ENCODE data around the gene KLHL34.

KLHL34 gene

DNA sequence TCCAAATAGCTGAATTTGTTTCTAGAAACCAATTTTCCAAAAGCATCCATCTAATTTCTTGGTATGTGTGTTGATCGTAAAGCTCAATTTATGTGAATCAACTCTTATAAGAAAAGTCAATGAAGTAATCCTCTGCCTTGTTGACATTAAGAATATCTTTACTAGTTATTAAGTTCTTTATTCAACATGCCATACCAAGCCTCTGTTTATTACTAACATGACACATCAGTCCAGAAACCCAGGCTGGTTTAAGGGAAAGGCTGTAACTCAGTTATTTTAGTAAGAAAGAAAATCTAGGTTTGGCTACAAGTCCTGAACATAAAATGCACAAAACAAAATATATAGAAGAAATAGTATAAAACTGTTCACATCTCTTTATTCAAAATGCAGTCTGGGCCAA is 48.0 kb downstream of the KLHL34 start:
- ChIA-PET POLR2A (ENCODE audit: low non-redundant PET) (no interaction called here), CTCF (no interaction called here)
- no peak for DNase-seq (ENCODE audit: low spot score)
- TF ChIP-seq CTCF (conservative IDR thresholded peaks at IDR 0.05; ENCODE audit: low read depth) = no peak
- H3K27ac ChIP-seq = no peak overlapping the region

DNA sequence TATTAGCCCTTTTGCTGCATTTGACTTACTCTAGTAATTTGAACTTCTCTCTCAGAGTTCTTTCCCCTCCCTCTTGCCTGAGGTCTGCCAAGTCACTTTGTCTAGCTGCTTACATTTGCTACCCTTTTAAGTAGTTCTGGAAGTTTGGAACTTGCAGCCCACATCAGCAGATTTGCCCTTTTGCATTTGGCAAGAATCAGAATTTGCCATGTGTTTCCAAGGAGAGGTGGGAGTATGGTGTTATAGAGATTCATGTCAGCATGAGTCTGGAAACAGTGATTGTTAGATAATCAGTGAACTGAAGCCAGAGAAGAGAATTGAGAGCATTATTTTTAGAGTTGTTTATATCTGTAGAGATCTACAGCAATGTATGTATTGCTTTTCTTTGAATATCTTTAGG is 52.1 kb downstream of the KLHL34 start:
- CTCF ChIA-PET = no interaction called here
- POLR2A ChIA-PET (ENCODE audit: low non-redundant PET) = no interaction called here
- no peak overlapping the region for H3K27ac ChIP-seq
- TF ChIP-seq CTCF (conservative IDR thresholded peaks at IDR 0.05; ENCODE audit: low read depth) = no peak
- DNase-seq (ENCODE audit: low spot score) = no peak
